Activated CD8-positive, alpha-beta memory T cell treated with anti-CD3 and anti-CD28 coated beads for 48 hours (primary cell): ENCODE results near the gene TMSB15A.
"Not testable (repeated sequence)": the region's sequence is repeated elsewhere in the genome, so short reads cannot be mapped to it uniquely, and the experiment has no call there.

ENCODE experiments used
- DNase-seq, 3 experiments: peaks; one replicate each; pipeline ENCODE4 v3.0.0-alpha.2; 2020; ENCODE audit warnings: low read depth in 2 of 3, low spot score in 2 of 3

Gene TMSB15A

GRCh38 chrX:102515975-102516941 lies at the start of gene TMSB15A:
TMSB15A (minus strand) TSS chrX:102516739.
- peak in 1 of 3 experiments; percentile 7 for DNase-seq

GRCh38 chrX:102560423-102561068 lies 44.0 kb upstream of the TMSB15A start:
- no peak for DNase-seq

- no peak for DNase-seq
Measured at GRCh38 chrX:102558607-102559006, 42.1 kb upstream of the TMSB15A start.

GRCh38 chrX:102548231-102548630 lies 31.7 kb upstream of the TMSB15A start:
- DNase-seq = no peak

GRCh38 chrX:102546828-102547493 lies 30.4 kb upstream of the TMSB15A start:
- DNase-seq = no peak

- not testable (repeated sequence) for DNase-seq
Measured at GRCh38 chrX:102546175-102546574, 29.6 kb upstream of the TMSB15A start.

GRCh38 chrX:102535958-102536357 lies 19.4 kb upstream of the TMSB15A start:
- no peak for DNase-seq

- DNase-seq = no peak
Measured at GRCh38 chrX:102517326-102517725, 787 bp upstream of the TMSB15A start.

- DNase-seq = no peak
Measured at GRCh38 chrX:102514536-102514935, 2.0 kb downstream of the TMSB15A start.

GRCh38 chrX:102498732-102499131 lies 17.8 kb downstream of the TMSB15A start:
- DNase-seq = no peak

GRCh38 chrX:102491766-102492165 lies 24.8 kb downstream of the TMSB15A start:
- no peak for DNase-seq

- DNase-seq = not testable (repeated sequence)
Measured at GRCh38 chrX:102478765-102479164, 37.8 kb downstream of the TMSB15A start.

GRCh38 chrX:102471762-102472220 lies 44.7 kb downstream of the TMSB15A start, which contains the start of gene TCP11X2:
TCP11X2 (minus strand) TSS chrX:102471812.
- not testable (repeated sequence) for DNase-seq

- DNase-seq = not testable (repeated sequence)
Measured at GRCh38 chrX:102470215-102470614, 46.3 kb downstream of the TMSB15A start.
